Measurements from ENCODE around the gene IL5.

DNA sequence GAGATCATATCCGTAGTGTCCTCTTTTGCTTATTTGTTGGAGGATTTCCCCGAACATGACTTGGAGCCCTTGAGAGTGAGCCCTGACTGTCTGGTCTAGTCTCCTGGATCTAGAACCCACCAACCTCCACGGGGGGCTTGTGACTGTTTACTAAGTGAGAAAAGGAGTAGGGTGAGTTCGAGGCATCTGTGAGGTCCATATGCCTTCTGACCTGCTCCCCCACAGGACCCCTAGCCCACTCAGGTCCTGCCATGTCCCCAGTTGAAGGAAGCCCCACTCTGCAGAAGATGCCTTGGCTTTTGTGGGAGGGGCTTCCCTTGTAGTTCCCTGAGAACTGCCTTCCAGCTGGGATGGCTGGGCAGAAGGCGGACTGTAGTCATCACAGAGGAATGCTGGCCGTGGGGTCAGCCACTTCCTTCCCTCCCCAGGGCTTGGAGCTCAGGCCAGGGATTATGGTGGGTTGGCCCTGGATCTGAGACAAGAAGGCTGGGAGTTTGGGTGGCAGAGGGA, 45.8 kb downstream of the IL5 start:
- TF ChIP-seq, protein P1, sequence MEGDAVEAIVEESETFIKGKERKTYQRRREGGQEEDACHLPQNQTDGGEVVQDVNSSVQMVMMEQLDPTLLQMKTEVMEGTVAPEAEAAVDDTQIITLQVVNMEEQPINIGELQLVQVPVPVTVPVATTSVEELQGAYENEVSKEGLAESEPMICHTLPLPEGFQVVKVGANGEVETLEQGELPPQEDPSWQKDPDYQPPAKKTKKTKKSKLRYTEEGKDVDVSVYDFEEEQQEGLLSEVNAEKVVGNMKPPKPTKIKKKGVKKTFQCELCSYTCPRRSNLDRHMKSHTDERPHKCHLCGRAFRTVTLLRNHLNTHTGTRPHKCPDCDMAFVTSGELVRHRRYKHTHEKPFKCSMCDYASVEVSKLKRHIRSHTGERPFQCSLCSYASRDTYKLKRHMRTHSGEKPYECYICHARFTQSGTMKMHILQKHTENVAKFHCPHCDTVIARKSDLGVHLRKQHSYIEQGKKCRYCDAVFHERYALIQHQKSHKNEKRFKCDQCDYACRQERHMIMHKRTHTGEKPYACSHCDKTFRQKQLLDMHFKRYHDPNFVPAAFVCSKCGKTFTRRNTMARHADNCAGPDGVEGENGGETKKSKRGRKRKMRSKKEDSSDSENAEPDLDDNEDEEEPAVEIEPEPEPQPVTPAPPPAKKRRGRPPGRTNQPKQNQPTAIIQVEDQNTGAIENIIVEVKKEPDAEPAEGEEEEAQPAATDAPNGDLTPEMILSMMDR (IDR thresholded peaks at IDR 0.05), result no peak
- TF ChIP-seq POLR2A (IDR thresholded peaks at IDR 0.05), result no peak
